ENCODE data around the gene SRRM4. TPM values are rescaled to one million over a fixed set of nuclear protein-coding genes. Genes with fewer than 3 reads are reported as not detected.

The SRRM4 gene
- not detected for total RNA-seq

- H3K27me3 Mint-ChIP-seq, result peaks cover 35% of the 10 kb centered on the region
- no peak within 1 kb of the TSS for H3K4me3 Mint-ChIP-seq
- H3K9me3 Mint-ChIP-seq, result no peaks in the 10 kb centered on the region
- no peaks in the 10 kb centered on the region for H3K36me3 Mint-ChIP-seq (ENCODE audit: low read depth)
- no peak within 1 kb of the TSS for H3K27ac Mint-ChIP-seq
- ATAC-seq (replicated peaks), result no peak
- no peaks in the 10 kb centered on the region for H3K4me1 Mint-ChIP-seq
These were observed at the start of gene SRRM4 for GRCh38 chr12:118981285-118982211. TSS of gene SRRM4 (plus strand) at chr12:118981541. CDS start at chr12:118981883, 342 bp downstream.

GRCh38 chr12:118946256-118946655 lies 35.1 kb upstream of the SRRM4 start:
- Mint-ChIP-seq H3K36me3 (ENCODE audit: low read depth) (no peaks in the 10 kb centered on the region), H3K27ac (no peak overlapping the region), H3K9me3 (peaks cover 10% of the 10 kb centered on the region), H3K4me1 (no peaks in the 10 kb centered on the region), H3K4me3 (no peak overlapping the region), H3K27me3 (peaks cover 10% of the 10 kb centered on the region)
- no peak for ATAC-seq (replicated peaks)

GRCh38 chr12:118958520-118958919 lies 22.8 kb upstream of the SRRM4 start:
- no peaks in the 10 kb centered on the region for H3K36me3 Mint-ChIP-seq (ENCODE audit: low read depth)
- H3K4me1 Mint-ChIP-seq, result no peaks in the 10 kb centered on the region

GRCh38 chr12:118959348-118959747 lies 22.0 kb upstream of the SRRM4 start:
- Mint-ChIP-seq H3K4me1 (no peaks in the 10 kb centered on the region), H3K4me3 (no peak overlapping the region), H3K27ac (no peak overlapping the region), H3K27me3 (no peaks in the 10 kb centered on the region), H3K36me3 (ENCODE audit: low read depth) (no peaks in the 10 kb centered on the region), H3K9me3 (peaks cover 8% of the 10 kb centered on the region)
- no peak for ATAC-seq (replicated peaks)

More at GRCh38 chr12:118958520-118958919, 22.8 kb upstream of the SRRM4 start:
- ATAC-seq (replicated peaks), result no peak
- Mint-ChIP-seq H3K4me3 (no peak overlapping the region), H3K27me3 (no peaks in the 10 kb centered on the region), H3K27ac (no peak overlapping the region), H3K9me3 (peaks cover 10% of the 10 kb centered on the region)

GRCh38 chr12:118959985-118960560 lies 21.3 kb upstream of the SRRM4 start:
- no peaks in the 10 kb centered on the region for H3K27me3 Mint-ChIP-seq
- no peaks in the 10 kb centered on the region for H3K4me1 Mint-ChIP-seq
- no peak for ATAC-seq (replicated peaks)
- no peaks in the 10 kb centered on the region for H3K36me3 Mint-ChIP-seq (ENCODE audit: low read depth)
- no peak overlapping the region for H3K27ac Mint-ChIP-seq
- no peak overlapping the region for H3K4me3 Mint-ChIP-seq
- H3K9me3 Mint-ChIP-seq, result peaks cover 3% of the 10 kb centered on the region

- no peaks in the 10 kb centered on the region for H3K36me3 Mint-ChIP-seq (ENCODE audit: low read depth)
- peaks cover 4% of the 10 kb centered on the region for H3K9me3 Mint-ChIP-seq
- H3K4me1 Mint-ChIP-seq, result no peaks in the 10 kb centered on the region
- no peak for ATAC-seq (replicated peaks)
- H3K27me3 Mint-ChIP-seq, result no peaks in the 10 kb centered on the region
- H3K27ac Mint-ChIP-seq, result no peak overlapping the region
- no peak overlapping the region for H3K4me3 Mint-ChIP-seq
These were observed 20.5 kb upstream of the SRRM4 start for GRCh38 chr12:118960865-118961264.

GRCh38 chr12:118964988-118965387 lies 16.4 kb upstream of the SRRM4 start:
- no peaks in the 10 kb centered on the region for H3K4me1 Mint-ChIP-seq
- H3K27ac Mint-ChIP-seq, result no peak overlapping the region
- H3K4me3 Mint-ChIP-seq, result no peak overlapping the region
- H3K9me3 Mint-ChIP-seq, result peaks cover 9% of the 10 kb centered on the region
- ATAC-seq (replicated peaks), result no peak
- no peaks in the 10 kb centered on the region for H3K36me3 Mint-ChIP-seq (ENCODE audit: low read depth)
- H3K27me3 Mint-ChIP-seq, result peaks cover 6% of the 10 kb centered on the region

- Mint-ChIP-seq H3K27ac (no peak overlapping the region), H3K9me3 (peaks cover 9% of the 10 kb centered on the region), H3K36me3 (ENCODE audit: low read depth) (no peaks in the 10 kb centered on the region), H3K27me3 (peaks cover 10% of the 10 kb centered on the region), H3K4me1 (no peaks in the 10 kb centered on the region), H3K4me3 (no peak overlapping the region)
- no peak for ATAC-seq (replicated peaks)
These were observed 10.5 kb upstream of the SRRM4 start for GRCh38 chr12:118970856-118971255.

GRCh38 chr12:118972982-118973381 lies 8.4 kb upstream of the SRRM4 start:
- peaks cover 12% of the 10 kb centered on the region for H3K9me3 Mint-ChIP-seq
- H3K27ac Mint-ChIP-seq, result no peak overlapping the region
- peaks cover 10% of the 10 kb centered on the region for H3K27me3 Mint-ChIP-seq
- H3K36me3 Mint-ChIP-seq (ENCODE audit: low read depth), result no peaks in the 10 kb centered on the region
- H3K4me3 Mint-ChIP-seq, result no peak overlapping the region
- ATAC-seq (replicated peaks), result no peak
- no peaks in the 10 kb centered on the region for H3K4me1 Mint-ChIP-seq

GRCh38 chr12:118979763-118980406 lies 1.5 kb upstream of the SRRM4 start:
- Mint-ChIP-seq H3K27me3 (peaks cover 39% of the 10 kb centered on the region), H3K36me3 (ENCODE audit: low read depth) (no peaks in the 10 kb centered on the region), H3K27ac (no peak overlapping the region), H3K4me3 (no peak overlapping the region), H3K4me1 (no peaks in the 10 kb centered on the region), H3K9me3 (peaks cover 8% of the 10 kb centered on the region)
- no peak for ATAC-seq (replicated peaks)

- ATAC-seq (replicated peaks), result no peak
- Mint-ChIP-seq H3K4me3 (no peak overlapping the region), H3K36me3 (ENCODE audit: low read depth) (no peaks in the 10 kb centered on the region), H3K27me3 (peaks cover 35% of the 10 kb centered on the region), H3K4me1 (no peaks in the 10 kb centered on the region), H3K27ac (no peak overlapping the region), H3K9me3 (peaks cover 3% of the 10 kb centered on the region)
These were observed 830 bp upstream of the SRRM4 start for GRCh38 chr12:118980407-118981014.

- no peak for ATAC-seq (replicated peaks)
- no peak overlapping the region for H3K27ac Mint-ChIP-seq
- no peak overlapping the region for H3K4me3 Mint-ChIP-seq
- no peaks in the 10 kb centered on the region for H3K4me1 Mint-ChIP-seq
- no peaks in the 10 kb centered on the region for H3K36me3 Mint-ChIP-seq (ENCODE audit: low read depth)
- peaks cover 35% of the 10 kb centered on the region for H3K27me3 Mint-ChIP-seq
- no peaks in the 10 kb centered on the region for H3K9me3 Mint-ChIP-seq
These were observed 961 bp downstream of the SRRM4 start for GRCh38 chr12:118982302-118982701.

- Mint-ChIP-seq H3K27ac (no peak overlapping the region), H3K4me1 (no peaks in the 10 kb centered on the region), H3K36me3 (ENCODE audit: low read depth) (no peaks in the 10 kb centered on the region), H3K9me3 (no peaks in the 10 kb centered on the region), H3K27me3 (peaks cover 37% of the 10 kb centered on the region), H3K4me3 (no peak overlapping the region)
- no peak for ATAC-seq (replicated peaks)
These were observed 1.8 kb downstream of the SRRM4 start for GRCh38 chr12:118982984-118983761.

Measured in activated T-helper 17 cell treated with anti-CD3 and anti-CD28 coated beads, Interleukin-2, amount 50 U/mL, for 72 hours (primary cell).